Stimulated activated CD4-positive, alpha-beta T cell treated with anti-CD3 and anti-CD28 coated beads, Interleukin-15, amount 100 ng/mL, for 1 hour (primary cell): ENCODE data around the gene TRDN.
"Not testable (repeated sequence)": the region's sequence is repeated elsewhere in the genome, so short reads cannot be mapped to it uniquely, and the experiment has no call there.

Experiments
- DNase-seq, 2 donors: peaks; one replicate each; pipeline ENCODE4 v3.0.0-alpha.2; 2020; ENCODE audit warnings: low read depth in 1 of 2, low spot score in 1 of 2

Gene TRDN

DNA sequence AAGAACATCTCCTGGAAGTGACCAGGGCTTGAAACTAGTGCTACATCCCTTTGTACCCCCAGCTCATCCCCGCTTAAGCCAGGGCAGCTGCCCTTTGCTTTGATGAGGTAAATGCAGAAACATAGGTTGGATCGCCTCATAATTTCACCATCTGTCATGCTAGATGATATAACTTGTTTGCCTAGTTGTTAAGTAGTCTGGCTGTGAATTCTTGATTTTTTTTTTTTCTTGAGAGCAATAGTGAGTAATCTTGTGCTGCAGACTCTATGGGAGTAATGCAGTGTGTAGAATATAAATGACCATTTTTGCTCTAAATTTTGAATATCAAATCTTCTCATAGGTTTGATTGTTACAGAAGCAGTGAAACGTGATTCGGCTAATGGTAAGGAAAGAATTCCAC, 4.1 kb downstream of the TRDN start:
- DNase-seq, result no peak

DNA sequence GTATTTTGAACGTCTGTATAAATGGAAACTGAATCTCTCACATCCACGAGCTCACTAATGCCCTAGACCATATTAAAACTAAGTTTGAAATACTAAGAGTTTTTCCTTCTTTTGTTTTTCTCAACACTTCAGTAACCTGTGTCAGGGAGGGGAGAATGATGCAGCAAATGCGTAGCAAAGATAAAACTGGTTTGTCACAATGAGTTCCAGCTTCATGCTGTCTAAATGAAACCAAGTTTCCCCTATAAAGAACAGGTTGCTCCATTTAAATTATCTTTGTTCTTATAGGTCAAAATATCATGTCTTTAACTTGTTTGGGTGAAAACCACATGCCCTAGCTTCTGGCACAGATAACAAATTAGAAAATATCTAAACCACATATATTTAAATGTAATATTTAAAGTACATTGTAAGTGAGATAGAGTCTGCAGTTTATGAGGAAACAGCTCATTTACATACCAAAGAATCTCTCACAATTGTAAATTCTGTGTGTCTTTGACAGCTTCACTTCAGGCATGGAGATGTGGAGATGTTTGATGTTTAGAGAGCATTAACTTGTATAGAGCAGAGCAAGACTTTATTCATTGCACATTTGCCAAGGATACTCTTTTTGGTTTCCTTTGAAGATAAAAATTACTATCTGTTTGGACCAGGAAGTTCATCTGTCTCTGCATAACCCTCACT, 7.3 kb downstream of the TRDN start:
- no peak for DNase-seq

DNA sequence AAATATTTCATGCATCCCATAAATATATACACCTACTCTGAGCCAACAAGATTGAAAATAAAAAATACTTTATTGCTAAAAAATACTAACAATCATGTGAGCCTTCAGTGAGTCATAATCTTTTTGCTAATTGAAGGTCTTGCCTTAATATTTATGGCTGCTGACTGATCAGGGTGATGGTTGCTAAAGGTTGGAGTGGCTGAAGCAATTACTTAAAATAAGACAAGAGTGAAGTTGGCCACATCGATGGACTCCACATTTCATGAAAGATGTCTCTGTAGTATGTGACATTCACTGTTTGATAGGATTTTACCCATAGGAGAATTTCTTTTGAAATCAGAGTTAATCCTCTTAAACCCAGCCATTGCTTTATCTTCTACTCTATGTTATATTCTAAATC, 11.1 kb downstream of the TRDN start:
- DNase-seq, result no peak

DNA sequence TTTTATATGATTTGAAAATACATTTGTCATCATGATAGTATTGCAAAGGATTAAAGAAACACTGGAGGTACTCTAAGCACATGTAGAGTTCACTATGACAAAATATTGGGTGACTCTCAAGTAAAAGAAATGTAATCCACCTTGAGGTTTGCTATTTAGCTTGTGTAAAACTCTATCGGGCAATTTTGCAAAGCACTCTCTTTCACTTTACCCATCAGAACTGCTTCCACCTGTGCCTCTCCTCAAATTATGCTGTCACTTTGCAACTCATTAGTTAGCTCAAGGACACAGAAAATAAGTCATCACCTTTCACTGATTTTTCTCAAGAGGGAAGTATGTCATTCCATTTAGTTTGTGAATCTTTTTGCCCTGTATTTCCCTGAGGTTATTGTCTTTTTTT, 14.0 kb downstream of the TRDN start:
- no peak for DNase-seq

DNA sequence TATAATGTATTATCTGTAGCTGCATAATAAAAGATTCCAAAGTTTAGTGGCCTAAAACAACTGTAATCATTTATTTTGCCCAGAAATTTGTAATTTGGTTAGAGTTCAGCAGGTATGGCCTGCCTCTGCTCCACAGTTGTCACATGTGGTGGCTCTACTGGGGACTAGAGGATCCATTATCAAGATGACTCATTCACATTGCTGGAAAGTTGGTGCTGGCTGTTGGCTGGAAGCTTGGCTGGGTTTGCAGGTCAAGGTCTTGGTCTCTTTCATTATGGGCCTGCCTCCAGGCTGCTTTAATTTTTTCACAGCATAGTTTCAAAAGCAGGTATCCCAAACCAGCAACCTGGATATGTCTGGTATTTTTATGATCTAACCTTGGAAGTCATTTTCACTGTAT, 17.6 kb downstream of the TRDN start:
- DNase-seq, result no peak

DNA sequence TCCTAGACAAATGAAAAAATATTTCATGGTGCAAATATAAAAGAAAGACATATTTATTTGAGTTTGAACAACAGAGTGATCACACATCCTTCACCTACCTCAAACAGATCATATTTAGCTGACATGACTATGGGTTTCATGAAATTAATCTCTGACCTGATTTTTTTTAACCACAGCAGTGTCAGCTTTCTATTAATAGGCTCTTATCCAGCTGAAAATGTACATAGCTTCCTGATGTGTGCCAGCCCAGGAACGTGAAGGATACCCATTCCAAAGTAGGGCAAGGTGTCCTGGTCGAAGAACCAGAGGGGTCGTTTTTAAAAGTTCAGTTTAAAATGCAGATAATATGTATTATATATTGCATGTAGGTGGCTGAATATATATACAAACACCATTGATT, 19.8 kb downstream of the TRDN start:
- no peak for DNase-seq

DNA sequence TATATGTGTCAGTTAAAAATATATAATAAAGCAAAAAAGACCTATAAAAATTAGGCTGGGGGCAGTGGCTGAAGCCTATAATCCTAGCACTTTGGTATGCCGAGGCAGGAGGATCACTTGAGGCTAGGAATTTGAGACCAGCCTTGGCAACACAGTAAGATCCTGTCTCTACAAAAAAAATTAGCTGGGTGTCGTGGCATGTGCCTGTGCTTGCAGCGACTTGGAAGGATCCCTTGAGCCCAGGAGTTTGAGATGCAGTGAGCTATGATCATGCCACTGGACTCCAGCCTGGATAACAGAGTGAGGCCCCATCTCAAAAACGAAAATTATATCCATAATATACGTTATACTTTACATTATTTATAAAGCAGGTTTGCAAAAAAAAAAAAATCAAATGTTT, 20.7 kb downstream of the TRDN start:
- DNase-seq, result no peak

DNA sequence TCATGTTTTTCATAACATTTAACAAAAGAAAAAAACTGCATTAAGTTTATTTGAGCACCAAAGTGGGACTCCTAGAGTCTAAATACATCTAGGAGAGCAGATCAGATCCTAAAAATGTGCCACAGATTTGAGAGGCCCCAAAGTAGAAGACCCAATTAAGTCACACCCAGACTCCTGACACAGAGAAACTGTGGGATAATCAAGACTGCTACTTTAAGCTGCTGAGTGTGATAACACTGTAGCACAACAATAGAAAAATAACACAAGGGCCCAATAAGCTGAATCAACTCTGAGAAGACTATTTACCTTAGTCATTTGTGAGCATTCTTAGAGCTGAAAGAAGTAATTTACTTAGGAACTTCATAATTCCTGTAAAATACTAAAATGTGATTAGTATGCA, 26.0 kb downstream of the TRDN start:
- DNase-seq, result no peak

DNA sequence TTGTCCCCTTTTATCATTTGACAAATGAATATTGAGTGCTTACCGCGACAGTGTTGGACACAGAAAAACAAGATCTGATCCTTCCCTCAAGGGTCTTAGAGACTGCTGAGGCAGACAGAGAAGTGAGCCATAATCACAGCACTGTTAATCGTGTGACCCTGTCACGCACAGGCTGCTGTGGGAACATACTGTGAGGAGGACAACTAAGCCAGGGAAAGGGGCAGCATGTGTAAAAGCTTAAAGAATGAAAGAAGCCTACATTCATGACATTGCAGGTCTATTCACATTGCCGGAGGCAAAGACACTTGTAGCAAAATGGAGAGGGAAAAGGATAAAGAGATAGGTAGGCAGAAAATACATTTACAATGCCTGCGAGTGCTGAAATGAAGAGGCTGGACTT, 32.7 kb downstream of the TRDN start:
- no peak for DNase-seq

DNA sequence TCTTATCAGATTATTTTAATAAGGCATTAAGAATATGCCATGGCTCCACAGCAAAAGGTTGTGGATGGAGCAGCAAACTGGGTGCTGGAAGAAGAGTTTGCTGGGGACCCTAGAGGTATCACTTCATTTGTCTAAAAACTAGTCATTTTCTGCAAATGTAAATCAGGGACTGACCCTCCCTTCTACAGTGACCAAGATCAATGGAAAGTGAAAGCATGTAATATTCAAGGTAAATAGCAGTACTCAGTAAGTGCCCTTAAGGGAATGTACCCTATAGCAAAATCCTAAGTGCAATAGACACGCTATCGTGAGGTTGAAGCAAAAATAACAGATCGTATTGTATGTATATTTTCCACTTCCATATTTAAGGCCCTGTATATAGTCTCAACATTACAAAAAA, 38.7 kb downstream of the TRDN start:
- DNase-seq, result no peak

DNA sequence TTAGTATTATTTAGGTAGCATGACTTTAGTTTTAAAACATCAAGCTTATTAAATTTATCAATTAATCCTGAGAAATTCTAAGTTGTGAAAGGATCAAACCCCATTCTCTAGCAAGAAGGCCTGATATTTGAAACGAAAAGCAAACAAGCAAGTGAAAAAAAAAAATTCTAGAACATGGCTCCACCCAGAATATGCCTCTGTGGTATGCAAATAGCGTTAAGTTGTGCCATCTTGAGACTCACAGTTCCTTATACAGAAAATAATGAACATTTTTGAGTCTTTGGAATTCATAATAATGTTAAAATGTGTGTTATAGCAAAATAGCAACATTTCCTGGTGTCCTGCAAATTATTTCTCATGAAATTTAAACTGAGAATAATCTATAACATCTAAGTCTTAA, 42.0 kb downstream of the TRDN start:
- DNase-seq, result no peak

DNA sequence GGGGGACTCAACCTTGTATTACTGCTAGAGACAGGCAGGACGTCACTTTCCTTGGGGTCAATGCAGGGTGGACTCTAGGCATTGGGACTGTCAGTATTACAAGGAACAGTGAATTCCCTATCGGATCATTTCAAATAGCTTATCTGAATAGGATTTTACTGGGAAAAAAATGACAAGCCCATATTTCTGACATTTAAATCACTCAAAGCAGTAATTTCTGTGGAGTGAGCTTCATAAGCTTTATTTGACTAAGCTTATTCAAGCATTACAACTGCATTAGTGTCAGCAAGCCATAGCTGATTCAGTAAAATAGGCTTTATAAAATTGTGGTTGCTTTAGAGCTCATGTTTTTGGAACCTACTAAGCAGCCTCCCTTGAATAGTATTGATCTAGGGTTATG, 44.3 kb downstream of the TRDN start:
- no peak for DNase-seq

DNA sequence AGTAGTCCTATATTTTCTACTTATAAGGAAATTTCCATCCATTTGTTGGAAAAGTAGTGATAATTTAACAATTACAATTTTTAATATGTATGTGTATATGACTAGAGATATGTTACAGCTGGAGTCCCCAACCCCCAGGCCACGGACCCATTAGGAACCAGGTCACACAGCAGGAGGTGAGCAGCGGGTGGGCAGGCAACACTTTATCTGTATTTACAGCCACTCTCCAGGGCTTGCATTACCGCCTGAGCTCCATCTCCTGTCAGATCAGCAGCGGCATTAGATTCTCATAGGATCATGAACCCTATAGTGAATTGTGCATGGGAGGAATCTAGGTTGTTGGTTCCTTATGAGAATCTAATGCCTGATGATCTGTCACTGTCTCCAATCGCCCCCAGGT, 46.8 kb downstream of the TRDN start:
- no peak for DNase-seq

DNA sequence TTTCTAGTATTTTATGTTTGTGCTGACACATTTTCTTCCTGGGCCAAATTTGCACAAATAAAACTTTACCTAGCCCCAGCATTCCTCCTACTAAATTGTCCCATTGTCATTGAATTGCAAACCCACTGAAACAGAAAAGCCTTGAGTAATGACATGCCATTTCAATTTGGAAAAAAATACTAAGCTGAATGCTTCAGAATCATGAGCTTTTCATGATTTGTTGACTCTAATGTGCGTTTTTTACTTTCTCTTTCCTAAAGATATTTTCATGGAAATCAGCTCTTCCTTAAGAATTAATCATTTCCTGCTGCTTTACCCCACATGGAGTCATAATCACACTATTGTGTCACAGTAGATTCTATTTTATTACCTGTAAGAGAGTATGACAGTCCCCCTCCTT, 47.4 kb downstream of the TRDN start:
- no peak for DNase-seq

DNA sequence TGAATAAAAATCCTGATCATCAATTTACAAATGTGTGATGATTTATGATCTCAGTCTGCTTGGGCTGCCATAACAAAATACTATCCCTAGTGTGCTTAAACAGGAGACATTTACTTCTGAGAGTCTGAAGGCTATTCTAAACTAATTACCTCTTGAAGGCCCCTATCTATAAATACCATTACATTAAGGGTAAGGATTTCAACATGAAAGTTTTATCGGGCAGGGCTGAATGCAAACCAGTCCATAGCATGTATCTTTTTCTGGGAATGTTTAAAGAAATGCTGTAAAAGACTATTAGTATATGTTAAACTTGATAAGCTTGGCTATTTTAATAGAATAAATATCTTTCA, 48.2 kb downstream of the TRDN start:
- DNase-seq, result no peak

DNA sequence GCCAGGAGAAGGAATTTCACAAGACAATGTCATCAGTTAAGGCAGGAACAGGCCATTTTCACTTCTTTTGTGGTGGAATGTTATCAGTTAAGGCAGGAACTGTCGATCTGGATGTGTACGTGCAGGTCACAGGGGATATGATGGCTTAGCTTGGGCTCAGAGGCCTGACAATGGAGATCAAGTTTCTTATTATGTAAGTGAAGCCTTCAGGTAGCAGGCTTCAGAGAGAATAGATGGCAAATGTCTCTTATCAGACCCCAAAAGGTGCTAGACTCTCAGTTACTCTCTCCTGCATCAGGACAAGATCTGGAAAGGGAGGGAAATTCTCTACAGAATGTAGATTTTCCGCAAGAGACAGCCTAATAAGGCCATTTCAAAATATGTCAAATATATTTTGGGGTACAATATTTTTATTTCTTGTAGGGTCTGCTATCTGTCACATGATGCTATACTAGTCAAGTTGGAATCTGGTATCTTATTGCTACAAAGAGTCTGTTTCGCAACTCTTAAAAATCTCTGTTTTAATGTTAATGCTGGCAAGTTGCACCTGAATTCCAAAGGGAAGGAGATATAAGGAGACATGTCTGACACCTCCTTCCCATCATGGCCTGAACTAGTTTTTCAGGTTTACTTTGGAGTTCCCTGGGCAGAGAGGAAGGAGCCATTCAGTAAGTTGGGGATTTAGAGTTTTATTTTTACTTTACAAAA, 48.8 kb downstream of the TRDN start:
- DNase-seq, result no peak

DNA sequence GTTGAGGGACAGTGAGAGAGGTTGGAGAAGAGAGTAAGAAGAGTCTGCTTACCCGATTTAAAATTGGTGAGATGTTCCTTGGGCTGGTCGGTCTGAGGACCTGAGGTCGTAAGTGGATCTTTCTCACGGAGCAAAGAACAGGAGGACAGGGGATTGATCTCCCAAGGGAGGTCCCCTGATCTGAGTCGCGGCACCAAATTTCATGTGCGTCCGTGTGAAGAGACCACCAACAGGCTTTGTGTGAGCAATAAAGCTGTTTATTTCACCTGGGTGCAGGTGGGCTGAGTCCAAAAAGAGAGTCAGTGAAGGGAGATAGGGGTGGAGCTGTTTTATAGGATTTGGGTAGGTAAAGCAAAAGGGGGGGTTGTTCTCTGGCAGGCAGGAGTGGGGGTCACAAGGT, 49.3 kb downstream of the TRDN start:
- not testable (repeated sequence) for DNase-seq

DNA sequence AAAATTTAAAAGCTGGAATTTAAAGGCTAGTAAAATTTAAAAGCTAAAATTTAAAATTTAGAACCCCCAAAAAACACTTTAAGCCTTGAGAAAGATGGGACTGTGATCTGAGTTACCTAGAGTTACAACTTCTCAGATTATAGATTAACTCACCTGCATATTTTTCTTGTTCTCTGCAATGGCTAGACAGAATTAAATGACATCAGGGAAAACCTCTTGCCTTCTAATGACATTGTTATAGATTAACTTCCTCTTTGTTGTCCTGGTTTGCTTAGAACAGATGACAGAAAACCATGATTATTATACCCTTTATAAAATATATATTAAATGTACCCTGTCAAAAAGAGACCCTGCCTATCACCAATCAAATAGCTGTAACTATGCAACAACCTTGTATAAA, 56.4 kb downstream of the TRDN start:
- no peak for DNase-seq

DNA sequence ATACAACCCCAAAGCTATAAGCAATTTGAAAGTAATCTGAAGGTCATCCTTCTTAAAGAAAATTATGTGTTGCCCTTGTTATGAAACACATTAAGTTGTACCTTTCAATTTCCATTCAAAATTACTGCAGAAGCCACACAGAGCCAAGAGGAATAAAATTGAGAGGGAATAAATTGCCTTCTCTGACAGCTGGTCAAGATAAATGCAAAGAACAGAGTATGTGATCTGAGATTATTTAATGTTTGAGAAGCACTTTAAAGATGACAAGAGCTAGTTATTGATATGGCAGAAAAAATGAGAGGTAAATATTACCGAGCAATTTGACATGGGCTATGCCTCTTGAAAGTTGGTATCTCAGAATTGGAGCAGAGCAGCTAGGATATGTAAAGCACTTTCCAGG, 61.6 kb downstream of the TRDN start:
- DNase-seq, result no peak

DNA sequence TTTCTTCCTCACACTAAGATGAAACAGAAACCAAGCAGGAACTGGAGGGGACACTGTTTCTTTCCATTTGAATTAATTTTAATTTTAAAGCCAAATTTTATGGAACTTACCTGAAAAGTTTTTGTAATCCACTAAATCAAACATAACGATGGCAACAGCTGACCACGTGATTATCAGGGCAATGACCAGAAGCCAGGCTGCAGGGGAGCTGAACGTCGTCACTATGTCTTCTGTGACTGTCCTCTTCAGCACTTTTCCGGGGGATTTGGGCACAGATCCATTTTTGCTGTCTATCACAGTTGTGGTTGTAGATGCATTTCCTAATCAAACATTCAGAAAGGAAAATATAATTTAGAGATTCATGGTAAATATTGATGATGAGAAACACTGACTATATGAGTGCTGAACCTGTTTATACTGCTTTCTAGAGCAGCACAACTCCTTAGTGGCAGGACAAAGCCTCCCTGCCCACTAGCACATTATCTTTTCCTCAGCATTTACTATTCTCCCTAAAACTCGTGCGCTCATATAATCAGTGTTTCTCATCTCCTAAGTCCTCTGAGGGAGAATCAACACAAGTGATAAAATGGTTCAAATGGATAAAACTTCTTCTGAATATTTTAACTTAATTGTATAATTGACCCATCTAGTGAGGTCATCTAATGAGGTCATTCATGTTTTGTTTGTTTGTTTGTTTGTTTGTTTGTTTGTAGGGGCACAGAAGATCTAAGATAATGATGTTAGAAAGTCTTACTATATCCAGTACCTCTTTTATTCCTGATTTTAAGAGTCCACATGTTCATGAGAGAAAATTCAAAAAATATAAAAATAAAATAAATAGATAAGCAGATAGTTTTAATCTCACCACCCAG, 65.7 kb downstream of the TRDN start:
- DNase-seq, result no peak

DNA sequence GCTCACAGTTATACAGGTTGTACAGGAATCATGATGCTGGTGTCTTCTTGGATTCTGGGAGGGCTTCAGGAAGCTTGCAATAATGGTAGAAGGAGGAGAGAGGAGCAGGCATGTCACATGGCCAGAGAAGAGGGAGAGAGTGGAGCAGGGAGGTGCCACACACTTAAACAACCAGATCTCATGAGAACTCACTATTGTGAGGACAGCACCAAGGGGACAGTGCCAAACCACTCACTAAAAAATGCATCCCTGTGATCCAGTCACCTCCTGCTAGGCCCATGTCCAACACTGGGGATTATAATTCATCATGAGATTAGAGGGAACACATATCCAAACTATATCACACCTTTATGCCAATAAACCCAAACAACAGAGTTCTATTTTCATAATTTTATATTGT, 67.2 kb downstream of the TRDN start:
- DNase-seq, result no peak

DNA sequence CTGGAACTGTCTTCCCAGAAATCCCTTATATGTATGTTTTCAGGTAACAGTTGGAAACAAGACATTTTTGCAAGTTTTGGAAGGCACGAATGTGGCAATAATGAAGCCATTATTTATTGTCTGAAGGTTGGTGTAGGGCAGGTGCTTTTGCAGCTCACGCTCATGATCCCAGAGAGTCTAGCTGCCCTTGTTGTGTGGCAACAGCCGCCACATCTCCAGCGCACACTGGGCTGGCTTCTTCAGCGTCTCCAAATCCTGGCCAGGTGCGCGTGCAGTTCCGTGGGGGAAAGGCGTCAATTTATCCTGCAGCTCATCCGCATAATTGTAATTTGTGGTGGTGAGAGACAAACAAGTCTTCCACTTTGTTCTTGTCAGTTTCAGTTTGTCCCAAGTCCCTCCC, 71.2 kb downstream of the TRDN start:
- no peak for DNase-seq
